ENCODE results near the gene HPS5.
"Not testable (repeated sequence)": the region's sequence is repeated elsewhere in the genome, so short reads cannot be mapped to it uniquely, and the experiment has no call there.

The HPS5 gene, protein sequence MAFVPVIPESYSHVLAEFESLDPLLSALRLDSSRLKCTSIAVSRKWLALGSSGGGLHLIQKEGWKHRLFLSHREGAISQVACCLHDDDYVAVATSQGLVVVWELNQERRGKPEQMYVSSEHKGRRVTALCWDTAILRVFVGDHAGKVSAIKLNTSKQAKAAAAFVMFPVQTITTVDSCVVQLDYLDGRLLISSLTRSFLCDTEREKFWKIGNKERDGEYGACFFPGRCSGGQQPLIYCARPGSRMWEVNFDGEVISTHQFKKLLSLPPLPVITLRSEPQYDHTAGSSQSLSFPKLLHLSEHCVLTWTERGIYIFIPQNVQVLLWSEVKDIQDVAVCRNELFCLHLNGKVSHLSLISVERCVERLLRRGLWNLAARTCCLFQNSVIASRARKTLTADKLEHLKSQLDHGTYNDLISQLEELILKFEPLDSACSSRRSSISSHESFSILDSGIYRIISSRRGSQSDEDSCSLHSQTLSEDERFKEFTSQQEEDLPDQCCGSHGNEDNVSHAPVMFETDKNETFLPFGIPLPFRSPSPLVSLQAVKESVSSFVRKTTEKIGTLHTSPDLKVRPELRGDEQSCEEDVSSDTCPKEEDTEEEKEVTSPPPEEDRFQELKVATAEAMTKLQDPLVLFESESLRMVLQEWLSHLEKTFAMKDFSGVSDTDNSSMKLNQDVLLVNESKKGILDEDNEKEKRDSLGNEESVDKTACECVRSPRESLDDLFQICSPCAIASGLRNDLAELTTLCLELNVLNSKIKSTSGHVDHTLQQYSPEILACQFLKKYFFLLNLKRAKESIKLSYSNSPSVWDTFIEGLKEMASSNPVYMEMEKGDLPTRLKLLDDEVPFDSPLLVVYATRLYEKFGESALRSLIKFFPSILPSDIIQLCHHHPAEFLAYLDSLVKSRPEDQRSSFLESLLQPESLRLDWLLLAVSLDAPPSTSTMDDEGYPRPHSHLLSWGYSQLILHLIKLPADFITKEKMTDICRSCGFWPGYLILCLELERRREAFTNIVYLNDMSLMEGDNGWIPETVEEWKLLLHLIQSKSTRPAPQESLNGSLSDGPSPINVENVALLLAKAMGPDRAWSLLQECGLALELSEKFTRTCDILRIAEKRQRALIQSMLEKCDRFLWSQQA

DNA sequence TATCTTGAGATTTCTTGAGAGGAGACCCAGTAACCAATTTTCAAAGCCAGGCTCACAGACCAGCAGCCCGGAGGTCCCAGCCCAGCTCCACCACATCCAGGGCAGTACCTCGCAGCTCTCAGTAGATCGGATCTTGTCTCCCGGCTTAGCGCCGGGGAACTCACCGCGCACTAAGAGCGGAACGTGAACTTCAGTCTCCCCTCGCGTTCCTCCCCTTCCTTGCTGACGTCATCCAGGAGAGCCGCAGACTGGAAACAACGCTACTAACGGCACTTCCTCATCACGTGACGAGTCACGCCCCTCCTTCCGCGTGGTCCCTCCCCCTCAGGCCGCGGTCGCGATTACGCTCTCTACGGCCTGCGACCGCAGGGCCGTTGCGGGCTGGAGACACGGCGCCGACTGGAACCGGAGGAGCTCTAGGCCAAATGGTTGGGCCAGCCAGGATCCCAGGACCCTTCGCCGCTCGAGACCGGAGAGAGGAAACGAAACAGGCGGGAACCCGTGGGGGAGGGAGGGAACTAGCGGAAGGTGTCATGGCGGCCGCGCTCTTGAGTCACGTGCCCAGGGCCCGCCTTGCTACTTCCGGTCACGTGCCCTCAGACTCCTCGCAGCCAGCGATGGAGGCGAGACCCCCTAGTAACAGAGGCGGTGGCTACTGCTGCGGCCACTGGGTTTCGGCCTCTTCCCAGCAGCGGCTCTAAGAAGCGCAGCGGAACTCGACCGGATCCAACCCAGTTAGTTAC lies at the start of gene HPS5, which contains the start of gene GTF2H1:
HPS5 (minus strand) TSS at position 172 of the 743 bp plus-strand sequence. CDS start 4,282 bp downstream, outside the sequence.
GTF2H1 (plus strand) TSS at position 599 of the 743 bp plus-strand sequence. CDS start 10,508 bp downstream, outside the sequence.
- DNase-seq, result peak; percentile 91

DNA sequence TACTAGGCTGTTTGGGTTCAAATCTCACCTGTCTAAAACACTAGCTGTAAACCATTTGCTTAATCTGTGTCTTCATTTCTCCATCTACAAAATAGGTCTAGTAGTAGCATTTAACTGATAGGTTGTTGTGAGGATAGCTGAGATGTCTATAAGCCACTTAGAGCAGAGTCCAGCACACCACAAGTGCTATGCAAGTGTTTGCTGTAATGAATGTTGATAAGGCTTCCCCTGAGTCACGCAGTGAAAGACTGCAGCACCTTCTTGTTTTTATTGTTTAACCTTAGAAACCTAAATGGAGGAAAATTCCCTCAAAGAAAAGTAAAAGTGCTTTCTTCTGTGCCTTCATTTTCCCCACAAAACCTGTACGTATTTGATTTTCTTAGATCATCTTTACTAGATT lies 49.3 kb upstream of the HPS5 start:
- no peak for DNase-seq

DNA sequence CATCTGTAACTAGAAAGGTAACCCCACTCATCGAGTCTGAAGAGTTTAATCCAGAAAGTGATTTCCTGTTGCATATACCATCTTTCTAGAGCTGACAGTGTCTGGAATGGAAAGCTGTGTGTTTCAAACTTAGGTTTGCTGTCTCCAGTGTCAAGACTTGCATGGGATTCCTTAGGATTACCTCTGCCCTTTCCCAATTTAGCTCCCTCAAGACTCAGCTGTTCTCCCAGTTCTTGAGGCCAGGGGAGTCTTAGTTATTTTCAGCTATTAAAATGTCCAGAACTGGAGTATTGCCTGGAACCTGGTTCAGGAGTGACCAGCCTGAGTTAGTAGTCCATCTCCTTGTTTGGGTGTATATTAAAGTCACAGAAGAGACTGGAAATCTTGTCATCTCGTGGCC lies 47.5 kb upstream of the HPS5 start:
- no peak for DNase-seq

DNA sequence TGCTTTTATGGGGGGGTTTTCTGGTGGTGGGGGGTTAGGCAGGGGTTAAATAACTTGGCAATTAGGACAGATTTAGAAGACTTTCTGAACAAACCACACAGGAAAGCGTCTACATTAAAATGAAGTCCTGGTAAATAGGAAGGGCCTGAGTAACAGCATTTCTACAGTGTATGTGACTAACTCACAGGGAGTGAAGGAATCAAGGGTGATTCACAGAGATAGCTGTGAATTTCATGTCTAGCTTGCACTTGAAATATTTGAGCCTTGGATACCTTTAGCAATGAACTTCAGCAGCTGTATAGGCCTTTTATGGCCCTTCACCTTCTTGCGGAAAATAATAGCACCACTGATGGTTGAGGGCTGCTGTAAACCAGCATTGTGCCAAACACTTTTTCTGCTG lies 46.3 kb upstream of the HPS5 start:
- no peak for DNase-seq

DNA sequence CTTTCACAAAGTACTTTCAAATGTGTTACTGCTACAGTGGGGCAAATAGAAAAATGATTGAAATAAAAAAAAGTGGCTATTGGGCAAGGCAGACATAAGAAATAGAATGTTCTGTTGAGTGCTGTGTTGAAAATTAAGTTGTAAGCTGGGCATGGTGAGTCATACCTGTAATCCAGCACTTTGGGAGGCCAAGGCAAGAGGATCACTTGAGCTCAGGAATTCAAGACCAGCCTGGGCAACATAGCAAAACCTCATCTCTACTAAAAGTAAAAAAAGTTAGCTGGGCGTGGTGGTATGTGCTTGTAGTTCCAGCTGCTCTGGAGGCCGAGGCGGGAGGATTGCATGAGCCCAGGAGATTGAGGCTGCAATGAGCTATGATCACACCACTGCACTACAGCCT lies 45.5 kb upstream of the HPS5 start:
- DNase-seq, result no peak

DNA sequence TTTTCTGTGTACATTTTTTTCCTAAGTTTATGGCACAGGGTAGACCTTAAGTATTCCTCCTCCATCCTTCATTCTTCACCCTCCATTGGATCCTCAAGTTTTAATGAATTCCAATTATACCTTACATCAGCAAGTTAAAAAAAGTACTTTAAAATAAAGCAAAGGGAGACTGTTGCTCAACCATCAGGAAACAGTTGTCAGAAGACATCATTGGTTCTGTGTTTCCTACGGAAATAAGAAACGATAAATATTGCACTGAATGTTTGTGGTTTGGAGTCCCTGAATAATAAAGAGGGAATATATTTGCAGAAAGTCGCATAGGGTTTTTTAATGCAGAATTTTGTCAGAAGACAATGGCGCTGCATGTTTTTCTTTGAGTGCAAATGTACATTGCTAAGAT lies 44.3 kb upstream of the HPS5 start:
- DNase-seq, result no peak

DNA sequence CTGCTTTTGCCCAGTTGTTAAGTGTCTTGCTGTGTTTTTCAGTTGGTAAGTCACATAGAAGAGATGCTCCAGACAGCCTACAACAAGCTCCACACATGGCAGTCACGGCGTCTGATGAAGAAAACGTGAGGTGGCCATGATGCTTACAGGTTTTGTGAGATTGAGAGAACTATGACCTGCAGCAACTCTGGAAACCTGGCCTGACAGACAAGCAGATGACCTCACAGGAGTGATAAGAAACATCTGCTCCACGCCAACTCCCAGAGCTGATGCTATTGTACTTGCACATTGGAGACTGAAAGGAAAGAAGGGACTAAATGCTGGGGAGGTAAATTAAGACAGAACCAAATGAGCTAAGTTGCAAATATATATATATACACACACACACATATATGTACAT lies 43.8 kb upstream of the HPS5 start:
- no peak for DNase-seq

DNA sequence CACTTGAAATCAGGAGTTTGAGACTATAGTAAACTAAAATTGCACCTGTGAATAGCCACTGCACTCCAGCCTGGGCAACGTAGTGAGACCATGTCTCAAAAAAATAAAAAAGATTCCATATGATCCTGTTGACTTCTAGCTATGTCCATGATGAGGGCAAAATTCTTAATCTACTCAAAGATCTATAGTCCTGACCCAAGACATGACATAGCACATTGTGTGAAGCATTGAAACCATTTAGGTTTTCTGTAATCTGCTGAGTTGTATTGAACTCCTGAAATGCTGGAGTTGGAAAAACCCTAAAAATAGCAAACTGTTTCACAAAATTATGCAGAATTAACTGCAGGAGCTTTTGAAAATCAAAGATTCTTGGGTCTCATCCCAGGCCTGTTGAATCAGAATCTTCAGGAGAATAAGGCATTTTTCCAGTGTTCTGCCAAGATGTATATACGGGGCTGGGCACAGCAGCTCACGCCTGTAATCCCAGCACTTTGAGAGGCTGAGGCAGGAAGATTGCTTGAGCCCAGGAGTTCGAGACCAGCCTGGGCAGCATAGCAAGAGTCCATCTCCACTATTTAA lies 42.6 kb upstream of the HPS5 start:
- no peak for DNase-seq

DNA sequence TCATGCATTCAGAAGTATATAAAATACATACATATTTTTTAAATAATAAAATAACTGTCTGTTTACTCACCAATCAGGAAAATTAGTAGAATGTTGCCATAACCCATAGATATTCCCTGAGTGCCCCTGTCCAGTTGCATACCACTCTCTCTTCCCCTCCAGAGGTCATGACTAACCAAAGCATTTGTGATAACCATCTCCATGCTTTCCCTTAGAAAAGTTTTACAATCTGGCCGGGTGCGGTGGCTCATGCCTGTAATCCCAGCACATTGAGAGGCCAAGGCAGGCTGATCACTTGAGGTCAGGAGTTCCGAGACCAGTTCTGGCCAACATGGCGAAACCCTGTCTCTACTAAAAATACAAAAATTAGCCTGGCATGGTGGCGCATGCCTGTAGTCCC lies 39.2 kb upstream of the HPS5 start:
- DNase-seq, result no peak

DNA sequence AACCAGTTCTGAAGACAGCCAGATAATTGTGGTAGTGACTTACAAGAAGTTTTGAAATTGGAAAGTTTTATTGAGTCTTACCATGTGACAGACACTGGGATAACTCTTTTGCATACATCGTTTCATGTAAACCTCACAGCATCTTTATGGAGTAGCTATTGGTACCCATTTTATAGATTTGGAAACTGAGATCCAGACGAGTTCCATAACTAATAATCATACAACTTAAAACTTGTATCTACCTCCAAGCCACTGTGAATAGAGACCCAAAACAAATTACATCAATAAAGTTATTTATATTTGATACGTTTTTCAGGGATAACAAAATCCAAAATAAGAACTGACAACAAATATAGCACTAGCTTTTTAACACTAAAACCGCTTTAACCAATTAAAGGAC lies 36.7 kb upstream of the HPS5 start:
- DNase-seq, result no peak

DNA sequence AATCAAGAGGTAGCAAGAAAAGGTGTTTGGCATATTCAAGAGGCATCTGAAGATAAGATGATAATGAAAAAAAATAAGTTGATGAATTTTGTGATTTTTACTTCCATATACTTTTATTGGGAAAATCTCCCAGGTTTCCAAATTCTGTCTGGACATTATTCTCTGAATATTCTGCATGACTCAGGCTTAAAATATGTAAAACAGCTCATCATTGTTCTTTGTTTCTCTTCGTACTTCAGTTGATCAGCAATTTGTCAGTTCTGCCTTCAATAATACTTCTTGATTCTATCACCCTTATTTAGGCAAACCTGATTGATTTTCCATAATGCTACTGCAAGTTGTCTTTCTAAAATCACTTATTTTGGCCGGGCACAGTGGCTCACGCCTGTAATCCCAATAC lies 30.6 kb upstream of the HPS5 start:
- DNase-seq, result no peak

DNA sequence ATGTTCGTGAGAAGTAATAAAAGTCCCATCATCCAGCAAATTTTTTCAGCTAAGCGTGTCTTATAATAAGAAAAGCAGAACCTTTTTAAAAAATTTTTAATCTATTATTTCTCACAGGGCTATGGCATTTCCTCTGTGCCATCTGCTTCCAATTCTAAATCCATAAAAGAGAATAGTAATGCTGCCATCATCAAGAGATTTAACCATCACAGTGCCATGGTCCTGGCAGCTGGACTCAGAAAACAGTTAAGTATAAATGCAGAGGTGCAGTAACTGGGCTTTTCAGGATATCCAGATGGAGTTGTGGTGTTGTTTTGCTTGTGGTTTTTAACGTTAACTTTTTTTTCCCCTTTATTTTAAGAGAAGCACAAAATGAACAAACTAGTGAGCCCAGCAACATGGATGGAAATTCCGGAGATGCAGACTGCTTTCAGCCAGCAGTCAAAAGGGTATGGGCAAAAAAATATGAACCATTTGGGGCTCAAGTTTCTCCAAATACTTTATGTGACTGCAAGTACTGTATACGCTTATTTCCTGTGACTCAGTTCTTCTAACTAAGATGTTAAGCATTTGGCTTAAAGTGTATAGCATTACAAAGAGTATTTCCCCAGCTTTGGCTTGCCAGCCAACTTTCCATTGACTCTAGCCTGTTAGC lies 25.7 kb upstream of the HPS5 start:
- no peak for DNase-seq

DNA sequence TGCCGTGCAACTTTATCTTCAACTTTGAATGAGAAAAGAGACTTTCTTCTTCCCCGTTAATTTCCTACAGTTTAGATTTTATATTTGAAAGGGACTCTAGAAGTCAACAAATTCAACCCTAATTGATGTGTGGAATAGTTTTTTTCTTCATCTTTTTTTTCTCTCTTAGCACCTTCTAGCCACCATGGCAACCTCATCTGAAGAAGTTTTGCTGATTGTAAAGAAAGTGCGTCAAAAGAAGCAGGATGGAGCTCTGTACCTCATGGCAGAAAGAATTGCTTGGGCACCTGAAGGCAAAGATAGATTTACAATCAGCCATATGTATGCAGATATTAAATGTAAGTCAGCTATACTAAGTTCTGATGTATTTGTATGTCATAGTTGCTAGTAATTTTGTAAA lies 11.0 kb upstream of the HPS5 start:
- DNase-seq, result no peak

DNA sequence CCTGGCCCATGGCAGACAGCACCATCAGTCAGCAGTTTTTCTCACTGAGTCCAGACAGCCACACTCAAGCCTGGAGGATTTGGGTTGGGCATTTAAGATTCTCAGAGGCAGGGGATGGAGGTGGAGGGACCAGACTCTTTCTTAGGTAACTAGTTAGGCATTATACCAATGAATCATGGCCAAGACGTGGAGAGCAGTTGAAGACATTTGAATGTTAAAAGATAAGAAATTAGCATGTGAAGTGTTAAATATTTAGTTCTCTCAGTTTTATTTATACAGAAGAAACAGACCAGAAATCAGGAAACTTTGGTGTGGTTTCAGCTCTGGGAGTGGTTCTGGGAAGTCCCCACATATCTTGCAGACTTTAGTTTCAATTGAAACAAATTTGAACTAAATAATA lies 10.4 kb upstream of the HPS5 start:
- DNase-seq, result no peak

DNA sequence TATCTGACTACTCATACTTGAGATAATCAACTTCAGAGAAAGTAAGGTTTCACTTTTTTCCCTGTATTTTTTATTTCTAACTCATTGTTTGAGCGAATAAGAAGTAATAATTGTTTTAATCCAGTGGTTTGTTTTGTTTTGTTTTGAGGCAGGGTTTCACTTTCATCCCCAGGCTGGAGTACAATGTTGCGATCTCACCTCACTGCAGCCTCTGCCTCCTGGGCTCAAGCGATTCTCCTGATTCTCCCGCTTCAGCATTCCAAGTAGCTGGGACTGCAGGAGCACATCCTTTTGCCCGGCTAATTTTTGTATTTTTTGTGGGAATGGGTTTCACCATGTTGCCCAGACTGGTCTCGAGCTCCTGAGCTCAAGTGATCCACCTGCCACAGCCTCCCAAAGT lies 9.0 kb upstream of the HPS5 start:
- DNase-seq, result no peak

DNA sequence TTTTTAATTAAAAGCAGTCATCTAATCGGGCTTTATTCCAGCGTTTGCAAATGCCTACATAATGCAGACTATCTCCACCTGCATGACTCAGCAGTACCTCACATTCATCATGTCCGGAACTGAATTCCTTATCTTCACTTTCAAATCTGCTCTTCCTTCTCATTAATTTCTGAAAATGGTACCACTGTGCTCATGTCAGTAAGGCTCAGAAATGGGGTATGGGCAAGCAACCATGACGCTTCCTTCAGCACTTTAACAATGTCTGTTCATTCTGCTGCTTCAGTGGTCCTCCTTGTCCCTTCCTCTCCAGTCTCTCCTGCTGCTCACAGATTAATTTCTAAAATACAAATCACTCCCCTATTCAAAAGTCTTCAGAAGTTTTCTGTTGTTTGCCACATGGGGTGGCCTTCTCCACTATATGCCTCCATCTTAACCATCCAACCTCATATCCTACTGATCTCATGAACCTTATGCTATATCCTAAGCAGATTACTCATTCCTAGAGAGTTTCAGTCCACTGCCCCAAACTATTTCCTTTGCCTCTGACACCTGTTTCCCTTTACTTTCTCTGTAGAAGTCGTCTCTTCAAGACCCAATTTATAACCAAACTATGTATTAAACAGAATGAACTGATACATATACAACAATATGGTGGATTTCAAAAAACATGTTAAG lies 7.4 kb upstream of the HPS5 start:
- DNase-seq, result no peak

DNA sequence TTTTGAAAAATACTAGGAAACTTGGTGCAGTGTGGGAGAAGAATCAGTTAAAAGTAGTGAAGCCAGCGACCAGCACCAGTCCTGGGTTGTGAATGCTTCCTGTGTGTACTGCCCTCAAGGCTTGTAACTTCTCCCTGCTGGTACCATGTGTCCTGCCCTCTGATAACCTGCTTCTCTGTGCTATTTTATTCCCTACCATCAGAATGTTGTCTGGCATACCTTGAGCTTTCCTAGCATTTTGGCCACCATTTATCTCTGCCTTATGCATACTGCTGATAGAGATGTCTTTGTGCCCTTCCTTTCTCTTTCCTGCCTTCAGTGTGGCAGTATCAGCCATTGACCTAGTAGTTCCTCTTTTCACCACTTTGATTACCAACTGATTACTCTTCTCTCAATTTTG lies 2.4 kb upstream of the HPS5 start:
- no peak for DNase-seq

DNA sequence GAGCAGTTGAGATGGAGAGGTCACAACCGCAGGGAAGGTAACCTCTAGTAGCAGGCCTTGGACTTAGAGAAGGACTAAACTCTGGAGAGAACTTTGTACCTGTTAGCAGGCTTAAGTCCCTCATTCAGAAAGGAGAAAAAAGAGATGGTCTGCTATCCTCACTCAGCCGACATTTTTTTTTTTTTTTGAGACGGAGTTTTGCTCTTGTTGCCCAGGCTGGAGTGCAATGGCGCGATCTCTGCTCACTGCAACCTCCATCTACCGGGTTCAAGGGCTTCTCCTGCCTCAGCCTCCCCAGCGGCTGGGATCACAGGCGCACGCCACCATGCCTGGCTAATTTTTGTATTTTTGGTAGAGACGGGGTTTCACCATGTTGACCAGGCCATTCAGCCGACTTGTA lies 1.9 kb upstream of the HPS5 start:
- not testable (repeated sequence) for DNase-seq

DNA sequence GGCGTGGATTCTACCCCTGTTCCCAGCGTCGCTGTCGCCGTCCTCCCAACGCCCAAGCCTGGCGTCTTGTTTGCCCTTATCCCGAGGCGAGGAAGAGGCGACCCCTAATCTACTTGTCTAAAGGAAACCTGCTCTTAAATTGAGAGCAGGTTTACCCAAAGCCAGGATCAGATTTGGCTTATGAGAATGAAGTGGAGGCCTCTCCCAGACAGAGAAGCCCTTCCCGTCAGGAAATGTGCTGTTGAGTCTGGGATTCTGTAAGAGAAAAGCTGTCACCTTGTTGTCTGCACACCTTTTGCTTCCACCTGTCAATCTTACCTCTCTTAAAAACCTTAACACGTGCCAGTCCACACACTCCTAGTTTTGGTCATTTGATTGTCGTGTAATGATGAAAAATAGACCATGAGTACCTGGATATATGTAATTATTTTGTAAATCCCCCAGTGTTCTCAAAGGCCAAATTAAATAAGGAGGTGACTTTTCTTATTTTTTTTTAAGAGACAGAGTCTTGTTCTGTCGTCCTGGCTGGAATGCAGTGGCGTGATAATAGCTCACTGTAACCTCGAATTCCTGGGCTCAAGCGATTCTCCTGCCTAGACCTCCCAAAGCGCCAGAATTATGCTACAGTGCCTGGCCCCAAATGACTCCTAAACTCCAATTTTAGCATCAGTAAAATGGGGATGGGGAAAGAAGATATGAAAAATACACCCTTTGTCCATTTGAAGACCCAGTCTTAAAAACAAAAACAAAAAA lies 1.1 kb upstream of the HPS5 start:
- DNase-seq, result no peak

DNA sequence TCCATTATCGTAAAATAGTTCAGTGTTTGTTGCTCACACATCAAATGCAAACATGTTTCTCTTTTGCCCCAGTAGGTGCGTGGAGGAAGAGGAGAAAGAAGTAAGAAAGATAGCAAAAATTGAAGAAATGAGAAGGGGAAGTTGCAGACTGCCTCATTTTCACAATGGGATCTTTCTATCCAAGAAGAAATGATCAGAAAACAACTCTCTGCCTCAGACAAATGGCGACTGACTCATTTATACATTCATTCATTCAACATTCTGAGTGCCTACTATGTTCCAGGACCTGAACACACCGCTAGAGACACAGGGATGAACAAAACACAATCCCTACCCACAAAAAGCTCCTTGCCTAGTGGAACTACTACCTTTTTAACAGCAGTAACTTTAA lies 367 bp downstream of the HPS5 start:
- DNase-seq, result no peak

DNA sequence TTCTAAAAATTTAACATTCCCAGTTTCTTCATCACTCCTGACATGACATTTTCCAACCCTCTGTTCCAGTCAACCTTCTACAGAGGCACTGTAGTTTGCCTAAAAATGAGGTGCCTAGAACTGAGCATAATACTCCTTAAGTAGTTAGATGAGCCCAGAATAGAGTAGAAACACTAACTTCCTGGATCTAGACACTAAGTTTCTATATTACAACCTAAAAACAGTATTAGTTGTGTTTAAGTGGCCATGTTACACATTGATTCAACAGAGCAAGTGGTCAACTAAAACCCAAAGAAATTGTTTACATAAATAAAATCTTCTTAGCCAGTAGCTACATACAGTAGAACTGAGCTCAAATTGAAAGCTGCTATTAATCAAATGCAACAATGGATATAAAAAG lies 1.3 kb downstream of the HPS5 start:
- DNase-seq, result no peak

Measured in NCI-H2107 (cell line).